ENCODE measurements around the gene MANBA.

Gene MANBA

DNA sequence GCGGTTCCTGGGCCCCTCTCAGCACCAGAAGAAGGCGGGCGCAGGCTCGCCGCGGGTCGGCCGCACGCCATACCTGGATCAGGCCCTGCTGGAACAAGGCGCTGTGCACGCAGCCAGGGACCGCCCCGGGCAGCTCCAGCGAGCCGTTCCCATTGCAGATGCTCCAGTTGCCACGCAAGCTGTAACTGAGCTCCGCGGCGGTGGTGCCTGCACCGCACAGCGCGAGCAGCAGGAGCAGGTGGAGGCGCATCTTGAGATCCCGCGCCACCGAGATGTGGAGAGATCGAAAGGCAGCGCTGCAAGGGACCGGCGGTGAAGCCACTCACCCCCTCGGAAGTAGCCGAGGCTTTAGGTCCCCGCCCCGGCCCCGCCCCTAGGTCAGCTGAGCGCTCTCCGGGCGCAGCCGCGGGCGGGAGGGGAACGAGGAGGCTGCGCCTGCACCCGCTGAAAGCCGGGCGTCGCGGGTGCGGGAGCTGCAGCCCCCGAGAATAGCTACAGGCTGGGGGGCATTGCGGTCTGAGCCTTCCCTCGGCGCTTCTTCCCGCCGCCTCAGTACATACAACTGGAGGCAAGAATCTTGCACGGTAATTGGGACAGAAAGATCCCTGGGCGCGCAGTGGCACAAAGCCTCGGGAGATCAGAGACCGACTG lies at the start of gene MANBA:
MANBA (minus strand) TSS at position 324 of the 651 bp plus-strand sequence; CDS start at position 250, 74 bp downstream.
- DNase-seq, result peak; percentile 66

DNA sequence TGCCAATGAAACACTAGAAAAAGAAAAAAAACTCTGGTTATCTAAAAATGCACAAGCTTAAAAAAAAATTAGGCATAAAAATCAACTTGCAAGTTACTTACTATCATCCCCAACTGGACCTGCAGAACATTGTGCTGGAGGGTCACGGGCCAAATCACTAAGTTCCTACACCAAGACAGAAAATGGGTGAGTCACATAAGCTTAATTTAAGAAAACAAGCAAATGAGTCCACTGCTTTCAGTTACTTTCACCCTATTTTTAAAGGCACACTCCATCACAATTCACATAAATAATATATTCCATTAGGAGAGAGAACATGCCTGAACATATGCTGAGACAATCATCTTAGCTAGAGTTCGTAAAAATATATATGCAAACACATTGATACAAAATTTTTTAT lies 48.9 kb upstream of the MANBA start:
- DNase-seq, result no peak

DNA sequence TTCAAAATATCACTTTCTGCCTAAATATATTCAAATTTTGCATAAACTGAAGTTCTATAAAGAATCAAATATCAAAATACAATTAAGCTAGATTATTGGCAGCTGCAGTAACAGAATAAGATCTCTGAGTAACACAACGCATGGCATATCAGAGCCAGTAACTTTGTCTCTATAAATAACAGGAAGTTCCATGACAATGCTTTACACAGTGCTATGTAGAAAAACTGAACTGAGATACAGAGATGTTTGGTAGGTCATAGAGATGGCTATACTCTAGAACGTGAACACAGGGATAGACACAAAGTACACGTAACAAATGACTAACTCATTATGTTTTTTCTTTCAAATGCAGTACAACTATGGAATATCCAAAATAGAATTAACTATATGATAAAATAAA lies 48.4 kb upstream of the MANBA start:
- no peak for DNase-seq

DNA sequence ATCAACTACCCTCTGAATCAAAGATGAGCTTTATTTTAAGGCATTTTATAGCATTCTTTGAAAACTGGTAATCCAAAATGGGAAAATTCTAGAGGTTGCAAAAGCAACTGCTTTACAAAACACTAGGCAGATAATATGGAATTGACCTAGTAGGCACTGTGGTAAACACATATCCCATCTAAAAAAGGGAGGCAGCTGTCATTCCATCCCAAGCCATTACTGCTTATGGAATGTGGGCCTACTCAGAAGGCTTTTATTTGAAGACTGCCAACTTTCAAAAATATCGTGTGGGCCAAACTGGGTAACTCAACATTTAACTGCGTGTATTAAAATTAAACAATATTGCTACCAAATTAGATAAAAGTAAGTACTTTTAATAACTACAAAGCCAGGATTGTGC lies 47.2 kb upstream of the MANBA start:
- no peak for DNase-seq

DNA sequence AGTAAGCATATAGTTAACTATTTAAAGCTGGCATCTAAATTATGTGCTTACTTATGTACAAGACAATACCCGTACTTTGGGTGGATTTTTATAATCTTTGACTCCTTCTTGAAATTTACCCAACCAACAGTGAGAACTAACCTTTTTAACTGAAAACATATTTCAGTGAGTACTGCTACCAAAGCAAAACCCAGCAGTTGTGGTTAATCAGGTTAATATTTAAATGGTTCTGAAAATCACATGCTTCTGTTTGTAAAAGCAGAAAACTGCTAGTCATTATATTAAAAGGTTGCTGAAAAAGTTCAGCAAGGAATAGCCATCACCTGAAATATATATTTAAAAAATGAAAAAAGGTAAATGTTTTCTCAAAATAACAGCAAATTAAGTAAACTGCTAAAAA lies 46.6 kb upstream of the MANBA start:
- no peak for DNase-seq

DNA sequence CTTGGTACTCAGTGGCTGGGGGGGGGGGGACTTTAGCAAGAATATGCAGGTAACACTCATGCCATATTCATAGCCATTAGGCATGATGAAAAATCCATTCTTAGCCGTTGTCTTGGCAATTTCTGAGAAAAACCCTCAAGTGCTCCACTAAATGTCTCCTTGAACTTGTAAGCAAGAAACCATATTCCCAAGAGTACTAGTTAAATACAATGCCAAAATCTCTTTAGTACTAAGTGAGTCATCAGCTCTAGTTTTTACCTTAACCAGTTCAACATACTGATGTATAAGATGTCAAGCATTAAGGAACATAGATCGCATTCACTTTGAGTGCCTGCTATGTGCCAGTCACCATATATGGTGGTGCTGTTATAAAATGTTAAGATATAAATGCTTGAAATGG lies 39.0 kb upstream of the MANBA start:
- DNase-seq, result no peak

DNA sequence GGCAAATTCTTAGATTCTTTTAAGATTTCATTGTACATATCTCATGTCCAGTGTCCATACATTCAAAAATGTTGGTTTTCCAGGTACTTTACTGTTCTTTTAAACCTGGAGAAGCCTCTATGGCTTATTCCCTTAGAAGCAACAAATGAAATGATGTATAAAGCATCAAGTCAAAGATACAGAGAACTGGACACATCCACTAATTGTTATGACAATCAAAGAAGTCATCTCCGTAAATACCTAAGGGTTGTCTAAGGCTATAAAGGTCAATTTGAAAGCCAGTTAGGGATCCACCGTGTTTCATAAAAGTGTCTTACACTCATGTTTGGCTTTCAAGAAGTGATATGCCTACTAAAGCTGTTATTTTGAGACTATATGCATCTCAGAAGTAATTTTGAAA lies 34.2 kb upstream of the MANBA start:
- DNase-seq, result no peak

DNA sequence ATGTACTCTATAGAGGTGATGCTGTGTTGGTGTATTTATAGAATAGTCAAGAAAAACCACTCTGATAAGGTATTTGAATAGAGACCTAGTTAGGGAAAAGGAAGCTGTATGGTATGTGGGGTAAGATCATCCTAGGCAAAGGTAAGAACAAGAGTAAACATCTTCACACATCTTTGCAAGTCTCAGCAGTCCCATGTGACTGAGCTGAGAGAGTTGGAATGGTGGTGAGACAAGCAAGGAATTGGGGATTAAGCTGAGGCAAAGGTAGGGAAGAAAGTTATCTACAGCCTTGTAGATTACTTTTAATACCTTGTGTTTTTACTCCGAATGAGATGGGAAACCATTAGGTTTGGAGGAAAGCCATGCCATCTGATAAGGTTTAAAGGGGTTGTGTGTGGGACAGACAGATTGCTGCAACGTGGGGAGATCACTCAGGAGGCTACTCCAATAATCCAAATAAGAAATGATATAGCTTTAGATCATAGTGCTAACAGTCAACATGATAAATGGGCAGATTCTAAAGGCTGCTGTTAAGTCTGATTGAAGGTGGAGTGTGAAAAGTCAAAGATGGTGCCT lies 31.7 kb upstream of the MANBA start:
- DNase-seq, result no peak

DNA sequence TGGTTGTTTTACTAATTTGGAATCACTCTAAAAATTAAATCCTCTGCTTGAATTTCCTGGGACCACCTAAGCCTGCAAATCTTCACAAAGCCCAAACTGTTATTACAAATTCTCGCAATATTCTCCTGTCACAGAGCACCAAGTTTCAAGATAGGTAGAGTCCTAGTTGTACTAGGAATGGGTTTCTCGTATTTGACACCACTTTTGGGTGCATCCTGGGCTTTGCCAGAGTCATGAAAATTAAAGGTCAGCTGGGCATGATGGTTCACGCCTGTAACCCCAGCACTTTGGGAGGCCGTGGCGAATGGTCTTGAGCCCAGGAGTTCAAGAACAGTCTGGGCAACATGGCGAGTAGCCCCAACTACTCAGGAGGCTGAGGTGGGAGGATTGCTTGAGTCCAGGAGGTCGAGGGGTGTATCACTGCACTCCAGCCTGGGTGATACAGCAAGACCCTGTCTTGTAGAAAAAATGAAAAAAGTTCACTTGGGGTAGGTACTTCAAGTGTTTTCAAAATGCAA lies 30.6 kb upstream of the MANBA start:
- DNase-seq, result no peak

DNA sequence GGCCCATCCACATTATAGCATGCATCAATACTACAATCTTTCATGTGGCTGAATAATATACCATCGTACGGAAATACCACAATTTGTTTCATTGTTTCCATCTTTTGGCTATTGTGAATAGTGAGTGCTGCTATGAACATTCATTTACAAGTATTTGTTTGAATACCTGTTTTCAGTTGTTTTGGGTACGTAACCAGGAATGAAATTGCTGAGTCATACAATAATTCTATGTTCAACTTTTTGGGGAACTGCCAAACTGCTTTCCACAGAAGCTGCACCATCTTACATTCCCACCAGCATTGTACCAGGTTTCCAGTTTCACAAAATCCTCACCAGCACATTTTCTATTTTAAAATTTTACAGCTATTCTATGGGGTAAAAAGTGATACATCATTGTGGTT lies 28.5 kb upstream of the MANBA start:
- DNase-seq, result no peak

DNA sequence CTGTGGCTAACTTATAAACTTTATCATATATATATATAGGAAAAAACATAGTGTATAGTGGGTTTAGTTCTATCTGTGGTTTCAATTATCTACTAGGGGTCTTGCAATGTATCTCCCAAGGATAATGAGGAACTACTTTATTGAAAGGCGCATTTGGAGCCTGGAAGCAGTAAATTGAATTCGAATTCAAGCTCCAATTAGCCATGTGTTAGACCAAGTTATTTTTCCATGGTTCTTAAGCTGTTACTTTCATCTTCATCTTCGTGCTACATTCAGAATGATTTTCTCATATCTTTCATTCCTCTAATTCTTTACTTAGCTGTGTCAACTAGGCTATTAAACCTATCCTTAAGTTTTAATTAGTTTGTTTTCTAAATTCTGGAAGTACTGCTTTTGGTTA lies 27.2 kb upstream of the MANBA start:
- DNase-seq, result no peak

DNA sequence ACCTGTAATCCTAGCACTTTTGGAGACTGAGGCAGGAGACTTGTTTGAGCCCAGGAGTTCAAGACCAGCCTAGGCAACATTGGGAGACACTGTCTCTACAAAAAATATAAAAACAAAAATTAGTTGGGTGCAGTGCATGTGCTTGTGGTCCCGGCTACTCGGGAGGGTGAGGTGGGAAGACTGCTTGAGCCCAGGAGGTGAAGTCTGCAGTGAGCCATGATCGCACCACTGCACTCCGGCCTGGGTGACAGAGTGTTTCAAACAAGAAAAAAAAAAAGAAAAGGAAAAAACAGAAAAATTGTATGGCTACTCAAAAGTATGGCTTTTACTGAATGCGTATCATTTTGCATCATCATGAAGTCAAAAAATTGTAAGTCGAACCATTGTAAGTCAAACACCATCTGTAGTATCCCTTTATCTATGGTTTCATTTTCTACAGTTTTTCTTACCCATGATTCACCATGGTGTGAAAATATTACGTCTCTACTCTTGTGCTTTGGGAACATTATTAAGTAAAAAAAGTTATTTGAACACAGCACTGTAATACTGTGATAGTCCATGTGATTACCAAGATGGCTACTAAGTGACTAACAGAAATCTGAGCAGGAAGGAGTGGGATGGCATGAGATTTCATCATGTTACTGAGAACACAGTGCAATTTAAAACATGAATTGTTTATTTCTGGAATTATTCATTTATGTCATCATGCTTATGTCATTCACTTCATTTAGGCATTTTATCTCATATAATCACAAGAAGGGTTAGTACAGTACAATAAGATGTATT lies 26.5 kb upstream of the MANBA start:
- no peak for DNase-seq

DNA sequence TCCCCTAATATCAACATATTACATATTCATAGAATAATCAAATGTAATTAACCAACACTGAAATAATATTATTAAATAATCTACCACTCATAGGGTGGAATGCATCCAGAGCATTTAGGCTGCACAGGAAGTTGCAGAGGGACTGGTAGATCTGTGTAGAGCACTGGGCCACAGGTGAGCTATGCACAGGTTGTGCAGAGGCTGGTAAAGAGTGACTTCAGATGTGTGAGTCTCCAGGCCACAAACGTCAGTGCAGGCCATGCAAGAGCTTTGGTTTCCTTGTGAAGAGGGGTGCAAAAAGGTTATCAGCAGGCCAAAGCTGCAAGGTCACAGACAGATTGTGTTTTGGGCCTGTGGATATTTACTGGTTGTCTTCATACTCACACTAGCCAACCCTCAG lies 25.5 kb upstream of the MANBA start:
- DNase-seq, result no peak

DNA sequence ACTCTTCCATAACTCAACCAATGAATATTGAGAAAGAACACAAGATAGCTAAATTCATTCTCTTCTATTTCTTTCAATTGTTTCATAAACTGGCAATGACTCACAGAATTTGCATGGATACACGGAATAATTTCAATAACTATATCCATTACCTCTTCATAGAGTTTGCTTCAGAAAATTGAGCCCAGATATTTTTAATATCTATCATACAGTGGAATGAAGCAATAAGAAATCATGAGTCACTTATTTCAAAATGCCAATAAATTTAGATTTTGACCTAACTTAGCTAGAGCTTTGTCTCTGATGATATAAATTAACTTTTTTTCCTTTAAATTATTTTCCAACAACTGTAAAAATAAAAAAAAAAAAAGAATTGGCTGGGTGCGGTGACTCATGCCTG lies 22.2 kb upstream of the MANBA start:
- DNase-seq, result no peak

DNA sequence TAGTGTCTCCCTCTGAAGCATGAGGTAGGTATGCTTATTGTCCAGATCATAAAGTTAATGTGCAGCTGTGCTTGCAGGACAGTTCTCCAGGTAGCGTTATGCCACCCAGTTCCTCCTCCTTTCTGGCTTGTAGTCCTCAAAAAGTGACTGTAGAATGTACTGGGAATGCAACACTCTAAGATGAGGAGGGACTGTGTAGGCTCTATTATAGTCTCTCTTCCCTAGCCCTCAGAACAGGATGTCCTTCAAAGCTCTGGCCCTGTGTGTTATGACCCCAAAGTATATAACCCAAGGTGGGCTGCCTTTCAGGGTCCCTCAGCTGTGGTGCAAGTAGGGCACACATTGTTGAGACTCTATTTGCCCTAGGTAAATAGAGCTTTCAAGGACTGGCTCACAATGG lies 20.8 kb upstream of the MANBA start:
- no peak for DNase-seq

DNA sequence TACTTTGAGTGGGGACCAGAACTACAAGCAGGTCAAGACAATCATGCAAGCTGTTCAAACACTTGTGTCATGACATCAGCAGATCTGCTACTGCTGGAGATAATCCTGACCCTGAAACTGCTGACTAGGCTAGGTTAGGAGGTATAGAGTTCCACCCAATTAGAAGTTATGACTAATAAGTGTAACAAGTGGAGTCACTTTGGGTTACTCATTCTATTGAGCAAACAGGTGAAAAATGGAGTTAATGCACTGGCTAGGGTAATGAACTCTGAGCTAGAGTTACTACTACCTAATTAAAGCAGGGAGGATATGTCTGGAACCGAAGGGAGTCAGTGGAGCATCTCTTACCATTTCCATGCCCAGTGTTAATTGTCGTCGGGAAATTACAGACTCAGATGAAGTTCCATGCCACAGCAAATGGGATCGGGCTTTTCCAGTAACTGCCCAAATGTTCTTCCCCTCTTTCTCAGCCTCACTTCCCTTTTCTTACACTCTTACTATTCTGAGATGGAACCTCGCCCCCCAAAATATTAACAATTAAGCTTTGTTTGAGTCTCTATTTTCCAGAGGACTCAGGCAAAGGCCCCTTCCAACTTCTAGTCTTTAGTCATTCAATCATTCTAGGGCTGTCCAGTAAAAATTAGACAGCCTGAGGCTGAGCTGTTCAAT lies 19.8 kb upstream of the MANBA start:
- no peak for DNase-seq

DNA sequence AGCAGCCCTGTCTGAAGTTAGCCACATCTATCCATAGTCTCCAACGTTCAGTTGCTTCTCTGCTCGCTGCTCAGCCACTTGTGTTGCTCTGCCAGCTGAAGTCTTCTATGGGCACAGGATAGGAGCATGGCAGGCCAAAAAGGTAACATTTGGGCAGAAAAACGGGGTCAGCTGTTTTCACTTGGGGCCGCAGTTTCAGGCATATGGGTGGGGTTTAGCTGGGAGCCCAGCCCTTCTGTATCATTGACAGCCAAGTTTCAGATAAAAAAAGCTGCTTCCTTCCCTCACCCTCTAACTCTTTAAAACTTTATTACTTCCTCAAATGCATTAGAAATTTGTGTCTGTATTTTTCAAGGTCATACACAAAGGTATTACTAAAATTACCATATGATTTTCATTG lies 18.4 kb upstream of the MANBA start:
- no peak for DNase-seq

DNA sequence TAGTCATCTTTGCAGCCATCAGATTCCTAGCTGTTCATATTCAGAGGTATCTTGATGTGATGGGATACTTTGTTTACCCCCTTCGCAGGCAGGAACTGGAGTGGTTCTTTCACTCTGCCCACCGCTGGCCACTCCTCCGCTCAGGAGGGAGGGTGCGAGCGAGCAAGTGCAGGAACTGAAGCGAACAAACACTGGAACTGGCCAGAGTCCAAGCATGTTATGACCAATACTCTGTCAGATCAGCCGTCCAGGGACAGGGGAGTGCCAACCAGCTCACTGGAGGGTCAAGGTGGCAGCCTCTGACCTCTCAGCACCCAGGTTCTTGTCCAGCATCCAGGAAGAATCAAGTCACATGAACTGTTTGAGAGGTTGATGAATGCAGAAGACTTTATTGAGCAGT lies 18.0 kb upstream of the MANBA start:
- DNase-seq, result no peak

DNA sequence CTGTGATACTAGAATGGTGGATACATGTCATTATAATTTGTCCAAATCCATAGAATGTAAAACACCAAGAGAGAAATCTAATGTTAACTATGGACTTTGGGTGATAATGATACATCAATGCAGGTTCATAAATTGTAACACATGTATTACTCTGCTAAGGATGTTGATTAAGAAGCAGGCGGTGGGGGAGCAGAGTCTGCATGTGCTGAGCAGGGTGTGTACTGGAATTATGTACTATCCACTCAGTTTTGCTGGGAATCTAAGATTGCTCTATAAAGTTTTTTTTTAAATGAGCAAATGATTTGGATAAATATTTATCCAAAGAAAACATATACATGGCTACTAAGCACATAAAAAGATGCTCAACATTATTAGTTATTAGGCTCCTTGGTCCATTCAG lies 15.0 kb upstream of the MANBA start:
- no peak for DNase-seq

DNA sequence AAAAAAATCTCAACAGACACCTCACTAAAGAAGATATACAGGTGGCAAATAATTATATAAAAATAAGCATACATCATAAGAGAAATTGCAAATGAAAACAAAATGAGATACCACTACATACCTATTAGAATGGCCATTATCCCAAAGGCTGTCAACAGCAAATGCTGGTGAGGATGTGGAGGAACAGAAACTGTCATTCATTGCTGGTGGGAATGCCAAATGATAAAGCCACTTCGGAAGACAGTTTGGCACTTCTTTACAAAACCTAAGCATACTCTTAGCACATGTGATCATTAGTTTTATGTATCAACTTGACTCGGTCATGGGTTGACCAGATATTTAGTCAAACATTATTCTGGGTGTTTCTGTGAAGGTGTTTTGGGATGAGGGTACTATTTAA lies 13.5 kb upstream of the MANBA start:
- no peak for DNase-seq

DNA sequence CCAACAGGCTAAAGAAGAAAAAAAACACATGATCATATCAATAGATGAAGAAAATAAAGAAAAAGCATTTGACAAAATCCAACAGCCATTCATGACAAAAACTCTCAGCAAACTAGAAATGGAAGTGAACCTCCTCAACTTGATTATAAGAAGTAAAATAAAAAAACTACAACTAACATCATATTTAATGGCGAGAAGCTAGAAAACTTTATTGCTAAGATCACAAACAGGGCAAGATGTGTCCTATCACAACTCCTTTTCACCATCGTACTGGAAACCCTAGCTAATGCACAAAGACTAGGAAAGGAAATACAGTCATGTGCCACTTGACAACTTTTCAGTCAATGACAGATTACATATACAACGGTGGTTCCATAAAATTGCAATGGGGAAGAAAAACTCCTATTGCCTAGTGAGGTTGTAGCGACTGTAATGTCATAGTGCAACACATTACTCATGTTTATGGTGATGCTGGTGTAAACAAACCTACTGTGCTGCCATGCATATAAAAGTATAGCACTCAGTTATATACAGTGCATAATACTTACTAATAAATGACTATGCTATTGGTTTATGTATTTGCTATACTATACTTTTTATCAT lies 12.1 kb upstream of the MANBA start:
- no peak for DNase-seq

DNA sequence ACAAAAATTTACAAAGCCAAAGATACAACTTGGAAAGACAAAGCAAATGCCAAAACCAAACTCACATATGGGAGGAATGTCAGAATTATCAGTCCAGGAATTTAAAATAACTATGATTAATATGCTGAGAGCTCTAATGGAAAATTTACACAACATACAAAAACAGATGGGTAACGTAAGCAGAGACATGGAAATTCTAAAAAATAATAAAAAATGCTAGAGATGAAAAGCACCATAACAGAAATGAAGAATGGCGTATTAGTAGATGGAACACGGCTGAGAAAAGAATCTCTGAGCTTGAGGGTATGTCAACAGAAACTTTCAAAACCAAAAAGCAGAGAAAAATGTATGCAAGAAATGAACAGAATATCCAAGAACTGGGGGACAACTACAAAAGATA lies 4.1 kb upstream of the MANBA start:
- DNase-seq, result no peak

DNA sequence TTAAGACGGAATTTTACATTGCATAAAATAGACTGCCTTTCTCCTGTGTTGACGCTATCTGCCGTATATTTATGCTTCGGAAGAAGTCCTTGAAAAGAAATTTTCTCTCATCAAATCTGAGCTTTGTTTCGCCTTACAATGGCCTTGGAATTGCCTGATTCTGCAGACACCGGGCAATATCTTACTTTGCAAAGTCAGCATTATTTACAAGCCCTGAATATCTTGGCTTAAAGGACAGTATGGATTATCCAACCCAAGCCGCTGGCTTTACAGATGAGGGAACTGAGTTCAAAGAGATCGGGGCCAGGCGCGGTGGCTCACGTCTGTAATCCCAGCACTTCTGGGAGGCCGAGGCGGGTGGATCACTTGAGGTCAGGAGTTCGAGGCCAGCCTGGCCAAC lies 1.1 kb upstream of the MANBA start:
- DNase-seq, result no peak

Measured in activated CD4-positive, alpha-beta T cell treated with anti-CD3 and anti-CD28 coated beads for 1 hour (primary cell).